Natural killer cell (primary cell): Measurements from ENCODE around the gene TMEM255B. TPM values are rescaled to one million over a fixed set of nuclear protein-coding genes. Genes with fewer than 3 reads are reported as not detected.

Experiments
- ATAC-seq, 3 donors: fragments of 150-1000 bp in 2 of 3; fragments of 200-7000 bp in 1 of 3; cut with Tn5 transposase; 1 replicate in 1 of 3; 2 replicates in 2 of 3; pipeline ENCODE4 v1.10.0; 2021; ENCODE audit warnings: mild to moderate bottlenecking in 2 of 3, moderate library complexity in 2 of 3
- DNase-seq, 2 donors: peaks; one replicate each; pipeline versions ENCODE4 v3.0.0 to v3.0.0-alpha.2; 2013 to 2021; ENCODE audit warnings: mixed read lengths in 1 of 2
- H3K27ac ChIP-seq: one replicate; pipeline ENCODE4 v1.5.1; 2013; ENCODE audit warnings: mild to moderate bottlenecking, low read length
- H3K27me3 ChIP-seq: one replicate; pipeline ENCODE4 v1.6.1; 2013; ENCODE audit warnings: low read length; ENCODE audit not compliant: control insufficient read depth, insufficient read depth
- H3K36me3 ChIP-seq: one replicate; pipeline ENCODE4 v1.6.1; 2013; ENCODE audit warnings: low read length; ENCODE audit not compliant: control insufficient read depth, insufficient read depth
- H3K4me1 ChIP-seq: one replicate; pipeline ENCODE4 v1.6.1; 2013; ENCODE audit warnings: low read length; ENCODE audit not compliant: control insufficient read depth, insufficient read depth
- H3K4me3 ChIP-seq: one replicate; pipeline ENCODE4 v1.5.1; 2013; ENCODE audit warnings: low read length
- H3K9me3 ChIP-seq: one replicate; pipeline ENCODE4 v1.6.1; 2013; ENCODE audit warnings: low read length; ENCODE audit not compliant: control insufficient read depth, insufficient read depth
- H3K27ac Mint-ChIP-seq, 2 donors: one replicate each; pipeline ENCODE4 v1.8.0; 2022; ENCODE audit warnings: mild to moderate bottlenecking in 2 of 2, mixed read lengths in 2 of 2, moderate library complexity in 1 of 2
- H3K27me3 Mint-ChIP-seq, 2 donors: one replicate each; pipeline ENCODE4 v1.8.0; 2022; ENCODE audit warnings: low read depth in 2 of 2, mixed read lengths in 2 of 2
- H3K36me3 Mint-ChIP-seq: one replicate; pipeline ENCODE4 v1.8.0; 2022; ENCODE audit warnings: mixed read lengths
- H3K4me1 Mint-ChIP-seq, 2 donors: one replicate each; pipeline ENCODE4 v1.8.0; 2022; ENCODE audit warnings: mixed read lengths in 2 of 2
- H3K4me3 Mint-ChIP-seq: one replicate; pipeline ENCODE4 v1.8.0; 2022; ENCODE audit warnings: mild to moderate bottlenecking, moderate library complexity, mixed read lengths
- H3K9me3 Mint-ChIP-seq, 2 donors: one replicate each; pipeline ENCODE4 v1.8.0; 2022; ENCODE audit warnings: mixed read lengths in 2 of 2
- CTCF ChIP-seq: fragments of 200-600 bp; IDR thresholded peaks from one replicate; pipeline ENCODE4 v1.8.0; 2022; ENCODE audit warnings: antibody characterized with exemption
- WGBS: methylation state at CpG from one replicate; pipeline ENCODE4 v1.1.7; 2013; ENCODE audit warnings: missing lambda C conversion rate; ENCODE audit not compliant: insufficient coverage; 5-methylcytosine and 5-hydroxymethylcytosine counted together
- intact Hi-C: fragments of 100-400 bp; cut with micrococcal nuclease; formaldehyde crosslinking; loops from one replicate; pipeline ENCODE4 v1.14.2; 2022
- total RNA-seq, 4 donors: library from RNA; stranded (reverse); fragments of 120-200 nt in 1 of 4; gene quantifications; one replicate each; pipeline versions ENCODE4 v1.2.3 to v1.2.4, GENCODE V29; 2013 to 2022

Gene TMEM255B
- total RNA-seq, 3 donors from 2014 or later (not counting 1 experiment from before 2014, with no cell fraction given) = 0.38 to 3.0 (median 1.0) TPM

GRCh38 chr13:113748101-113748861 lies 10.7 kb upstream of the TMEM255B start:
- Histone ChIP-seq H3K27me3 (no peaks in the 10 kb centered on the region), H3K36me3 (no peaks in the 10 kb centered on the region), H3K27ac (no peak overlapping the region), H3K4me1 (no peaks in the 10 kb centered on the region), H3K4me3 (no peak overlapping the region), H3K9me3 (no peaks in the 10 kb centered on the region)
- intact Hi-C loops = no loop called here
- H3K9me3 Mint-ChIP-seq = peaks cover 0 to 2% of the 10 kb centered on the region in 2 donors
- peaks cover 7 to 8% of the 10 kb centered on the region in 2 donors for H3K27me3 Mint-ChIP-seq
- peaks cover 0 to 4% of the 10 kb centered on the region in 2 donors for H3K4me1 Mint-ChIP-seq
- DNase-seq (no peak), ATAC-seq (no peak)
- H3K36me3 Mint-ChIP-seq = no peaks in the 10 kb centered on the region
- 86% methylated on average over 25 of the region's 25 CpGs for WGBS
- TF ChIP-seq CTCF = no peak
- H3K27ac Mint-ChIP-seq = no peak overlapping the region
- no peak overlapping the region for H3K4me3 Mint-ChIP-seq

- Histone ChIP-seq H3K9me3 (no peaks in the 10 kb centered on the region), H3K36me3 (no peaks in the 10 kb centered on the region), H3K27ac (no peak overlapping the region), H3K4me3 (no peak overlapping the region), H3K4me1 (no peaks in the 10 kb centered on the region), H3K27me3 (no peaks in the 10 kb centered on the region)
- Mint-ChIP-seq H3K9me3 (peaks cover 0 to 2% of the 10 kb centered on the region in 2 donors), H3K27me3 (peaks cover 8 to 11% of the 10 kb centered on the region in 2 donors), H3K4me3 (no peak overlapping the region), H3K36me3 (no peaks in the 10 kb centered on the region), H3K27ac (no peak overlapping the region), H3K4me1 (peaks cover 0 to 4% of the 10 kb centered on the region in 2 donors)
- TF ChIP-seq CTCF = no peak
- ATAC-seq (peak in 1 of 3 donors; percentile 14), DNase-seq (no peak)
- WGBS = 85% methylated on average over 22 of the region's 22 CpGs
- intact Hi-C loops = no loop called here
Measured at GRCh38 chr13:113748862-113749451, 10.1 kb upstream of the TMEM255B start.

- H3K27me3 ChIP-seq = no peaks in the 10 kb centered on the region
- Mint-ChIP-seq H3K4me1 (peaks cover 0 to 4% of the 10 kb centered on the region in 2 donors), H3K27me3 (peaks cover 9 to 16% of the 10 kb centered on the region in 2 donors), H3K4me3 (no peak overlapping the region), H3K27ac (no peak overlapping the region), H3K9me3 (peaks cover 0 to 2% of the 10 kb centered on the region in 2 donors), H3K36me3 (no peaks in the 10 kb centered on the region)
- 90% methylated on average over 13 of the region's 13 CpGs for WGBS
- H3K4me1 ChIP-seq = no peaks in the 10 kb centered on the region
- no peak for TF ChIP-seq CTCF
- intact Hi-C loops = no loop called here
- no peak overlapping the region for H3K4me3 ChIP-seq
- H3K27ac ChIP-seq = no peak overlapping the region
- no peaks in the 10 kb centered on the region for H3K9me3 ChIP-seq
- DNase-seq = no peak
- H3K36me3 ChIP-seq = no peaks in the 10 kb centered on the region
- no peak for ATAC-seq
Measured at GRCh38 chr13:113749507-113749906, 9.5 kb upstream of the TMEM255B start.
